Upper lobe of left lung (tissue), 4 donors: ENCODE data around the gene SYT7.
A peak's percentile ranks its signal among the peaks of the same experiment; 100 is the strongest.

ENCODE experiments used
- EP300 ChIP-seq, 4 donors: sonication (generic); formaldehyde crosslinking; IDR thresholded peaks; one replicate each; pipeline ENCODE4 v1.5.1; 2017; ENCODE audit warnings: antibody characterized with exemption in 4 of 4, control low read depth in 2 of 4
- POLR2A ChIP-seq, 4 donors: fragments of 450-650 bp; IDR thresholded peaks; one replicate each; pipeline ENCODE4 v1.5.1; 2016 to 2017; ENCODE audit warnings: antibody characterized with exemption in 4 of 4, mild to moderate bottlenecking in 2 of 4
- TF ChIP-seq, protein P1 (sequence below), 6 experiments: fragments of 450-650 bp in 4 of 6; fragments of 200-600 bp in 2 of 6; sonication (generic) in 2 of 6; IDR thresholded peaks; one replicate each; pipeline ENCODE4 v1.5.1; 2016 to 2019; ENCODE audit warnings: antibody characterized with exemption in 6 of 6

GRCh38 chr11:61529537-61530225, 51.2 kb downstream of the SYT7 start:
- TF ChIP-seq, protein P1, sequence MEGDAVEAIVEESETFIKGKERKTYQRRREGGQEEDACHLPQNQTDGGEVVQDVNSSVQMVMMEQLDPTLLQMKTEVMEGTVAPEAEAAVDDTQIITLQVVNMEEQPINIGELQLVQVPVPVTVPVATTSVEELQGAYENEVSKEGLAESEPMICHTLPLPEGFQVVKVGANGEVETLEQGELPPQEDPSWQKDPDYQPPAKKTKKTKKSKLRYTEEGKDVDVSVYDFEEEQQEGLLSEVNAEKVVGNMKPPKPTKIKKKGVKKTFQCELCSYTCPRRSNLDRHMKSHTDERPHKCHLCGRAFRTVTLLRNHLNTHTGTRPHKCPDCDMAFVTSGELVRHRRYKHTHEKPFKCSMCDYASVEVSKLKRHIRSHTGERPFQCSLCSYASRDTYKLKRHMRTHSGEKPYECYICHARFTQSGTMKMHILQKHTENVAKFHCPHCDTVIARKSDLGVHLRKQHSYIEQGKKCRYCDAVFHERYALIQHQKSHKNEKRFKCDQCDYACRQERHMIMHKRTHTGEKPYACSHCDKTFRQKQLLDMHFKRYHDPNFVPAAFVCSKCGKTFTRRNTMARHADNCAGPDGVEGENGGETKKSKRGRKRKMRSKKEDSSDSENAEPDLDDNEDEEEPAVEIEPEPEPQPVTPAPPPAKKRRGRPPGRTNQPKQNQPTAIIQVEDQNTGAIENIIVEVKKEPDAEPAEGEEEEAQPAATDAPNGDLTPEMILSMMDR (IDR thresholded peaks at IDR 0.05), result no peak
- TF ChIP-seq EP300 (IDR thresholded peaks at IDR 0.05) (peak in 1 of 4 donors; percentile 86), POLR2A (IDR thresholded peaks at IDR 0.05) (no peak)
